Thymus (tissue), 11 donors: Measurements from ENCODE around the gene PPP1R26. TPM values are rescaled to one million over a fixed set of nuclear protein-coding genes. Genes with fewer than 3 reads are reported as not detected.

Experiments used
- DNase-seq, 9 donors: peaks; one replicate each; pipeline ENCODE4 v3.0.0-alpha.2; 2013; ENCODE audit warnings: low spot score in 9 of 9, low read depth in 6 of 9, missing footprints in 1 of 9
- H3K27ac ChIP-seq, 2 donors: one replicate each; pipeline ENCODE4 v1.5.1; 2013; ENCODE audit warnings: control low read depth in 1 of 2, low read depth in 1 of 2, low read length in 1 of 2, mild to moderate bottlenecking in 1 of 2, moderate library complexity in 1 of 2
- H3K27me3 ChIP-seq, 2 donors: one replicate each; pipeline ENCODE4 v1.5.1; 2013; ENCODE audit warnings: low read length in 1 of 2; ENCODE audit not compliant: control insufficient read depth in 2 of 2, insufficient read depth in 1 of 2
- H3K36me3 ChIP-seq, 2 donors: one replicate each; pipeline ENCODE4 v1.5.1; 2013; ENCODE audit warnings: low read length in 1 of 2, mild to moderate bottlenecking in 1 of 2, moderate library complexity in 1 of 2; ENCODE audit not compliant: control insufficient read depth in 2 of 2, insufficient read depth in 2 of 2
- H3K4me1 ChIP-seq, 2 donors: one replicate each; pipeline ENCODE4 v1.5.1; 2013; ENCODE audit warnings: low read length in 2 of 2; ENCODE audit not compliant: control insufficient read depth in 2 of 2, insufficient read depth in 2 of 2
- H3K4me3 ChIP-seq, 2 donors: one replicate each; pipeline ENCODE4 v1.5.1; 2013; ENCODE audit warnings: low read length in 2 of 2, control low read depth in 1 of 2, mild to moderate bottlenecking in 1 of 2
- H3K9me3 ChIP-seq, 2 donors: one replicate each; pipeline ENCODE4 v1.5.1; 2013; ENCODE audit warnings: low read length in 1 of 2, mild to moderate bottlenecking in 1 of 2; ENCODE audit not compliant: control insufficient read depth in 2 of 2, insufficient read depth in 1 of 2
- WGBS: extraction: QIAGEN DNeasy Blood & Tissue Kit; methylation state at CpG from one replicate; pipeline ENCODE4 v1.1.7; 2013; 5-methylcytosine and 5-hydroxymethylcytosine counted together
- polyA plus RNA-seq: library from polyadenylated mRNA; stranded (reverse); fragments of 200-250 nt; gene quantifications from one replicate; pipeline ENCODE4 v1.2.3, GENCODE V29; 2013
- total RNA-seq: library from RNA; stranded (reverse); fragments of 120-200 nt; gene quantifications from one replicate; pipeline ENCODE4 v1.2.4, GENCODE V29; 2013
- donor health status: healthy.

PPP1R26 gene
- total and polyA plus RNA-seq, 2 donors: 3.3 to 4.1 TPM

- H3K4me3 ChIP-seq: no peak overlapping the region
- H3K27me3 ChIP-seq: peaks cover 0 to 3% of the 10 kb centered on the region in 2 donors
- H3K36me3 ChIP-seq: no peaks in the 10 kb centered on the region
- H3K4me1 ChIP-seq: no peaks in the 10 kb centered on the region
- no peak for DNase-seq
- 65% methylated on average over 16 of the region's 16 CpGs for WGBS
- peaks cover 1 to 5% of the 10 kb centered on the region in 2 donors for H3K9me3 ChIP-seq
- H3K27ac ChIP-seq: no peak overlapping the region
Measured at GRCh38 chr9:135522137-135522877, 42.7 kb downstream of the PPP1R26 start.

GRCh38 chr9:135522931-135523330 lies 43.3 kb downstream of the PPP1R26 start:
- no peak overlapping the region for H3K4me3 ChIP-seq
- H3K27me3 ChIP-seq: no peaks in the 10 kb centered on the region
- H3K36me3 ChIP-seq: no peaks in the 10 kb centered on the region
- no peak for DNase-seq
- H3K27ac ChIP-seq: no peak overlapping the region
- WGBS: 80% methylated on average over 17 of the region's 17 CpGs
- no peaks in the 10 kb centered on the region for H3K4me1 ChIP-seq
- H3K9me3 ChIP-seq: peaks cover 1 to 9% of the 10 kb centered on the region in 2 donors

- Histone ChIP-seq H3K36me3 (no peaks in the 10 kb centered on the region), H3K4me3 (no peak overlapping the region), H3K27me3 (no peaks in the 10 kb centered on the region), H3K4me1 (no peaks in the 10 kb centered on the region), H3K9me3 (peaks cover 3 to 9% of the 10 kb centered on the region in 2 donors), H3K27ac (no peak overlapping the region)
- WGBS: 92% methylated on average over 21 of the region's 21 CpGs
- DNase-seq: no peak
Measured at GRCh38 chr9:135523521-135524129, 44.0 kb downstream of the PPP1R26 start.

DNA sequence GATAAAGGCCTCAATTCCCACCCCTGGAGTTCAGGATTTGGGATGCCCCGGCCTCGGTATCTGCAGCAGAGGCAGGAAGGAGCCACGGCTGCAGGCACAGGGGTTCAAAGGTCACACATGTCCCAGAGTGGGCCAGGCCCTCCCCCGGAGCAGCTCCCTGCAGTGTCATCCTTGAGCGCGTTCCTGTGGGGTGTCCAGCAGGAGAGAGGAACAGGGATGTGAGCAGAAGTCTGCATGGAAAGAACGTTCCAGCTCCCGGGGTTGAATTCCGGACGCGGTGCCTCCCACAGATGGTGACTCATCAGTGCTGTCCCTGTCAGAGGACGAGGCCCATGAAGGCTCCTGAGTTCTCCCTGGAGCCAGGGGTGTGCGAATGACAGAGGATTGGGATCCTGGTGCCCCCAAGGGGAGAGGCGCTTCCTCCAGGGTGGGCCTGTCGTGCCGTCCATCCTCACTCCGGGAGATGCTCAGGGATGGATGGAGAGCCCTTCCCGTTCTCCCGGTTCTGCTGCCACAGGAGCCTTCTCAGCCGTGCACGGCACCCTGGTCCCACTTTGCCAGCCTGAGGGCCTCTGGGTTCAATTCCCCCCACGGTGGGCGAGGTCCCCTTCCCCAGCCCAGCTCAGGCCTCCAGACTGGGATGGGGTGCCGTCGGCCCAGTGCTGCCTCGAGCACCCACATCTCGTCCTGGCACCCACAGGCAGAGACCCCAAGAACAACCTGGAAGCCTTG lies 44.7 kb downstream of the PPP1R26 start:
- H3K27ac ChIP-seq: no peak overlapping the region
- no peak for DNase-seq
- no peaks in the 10 kb centered on the region for H3K27me3 ChIP-seq

DNA sequence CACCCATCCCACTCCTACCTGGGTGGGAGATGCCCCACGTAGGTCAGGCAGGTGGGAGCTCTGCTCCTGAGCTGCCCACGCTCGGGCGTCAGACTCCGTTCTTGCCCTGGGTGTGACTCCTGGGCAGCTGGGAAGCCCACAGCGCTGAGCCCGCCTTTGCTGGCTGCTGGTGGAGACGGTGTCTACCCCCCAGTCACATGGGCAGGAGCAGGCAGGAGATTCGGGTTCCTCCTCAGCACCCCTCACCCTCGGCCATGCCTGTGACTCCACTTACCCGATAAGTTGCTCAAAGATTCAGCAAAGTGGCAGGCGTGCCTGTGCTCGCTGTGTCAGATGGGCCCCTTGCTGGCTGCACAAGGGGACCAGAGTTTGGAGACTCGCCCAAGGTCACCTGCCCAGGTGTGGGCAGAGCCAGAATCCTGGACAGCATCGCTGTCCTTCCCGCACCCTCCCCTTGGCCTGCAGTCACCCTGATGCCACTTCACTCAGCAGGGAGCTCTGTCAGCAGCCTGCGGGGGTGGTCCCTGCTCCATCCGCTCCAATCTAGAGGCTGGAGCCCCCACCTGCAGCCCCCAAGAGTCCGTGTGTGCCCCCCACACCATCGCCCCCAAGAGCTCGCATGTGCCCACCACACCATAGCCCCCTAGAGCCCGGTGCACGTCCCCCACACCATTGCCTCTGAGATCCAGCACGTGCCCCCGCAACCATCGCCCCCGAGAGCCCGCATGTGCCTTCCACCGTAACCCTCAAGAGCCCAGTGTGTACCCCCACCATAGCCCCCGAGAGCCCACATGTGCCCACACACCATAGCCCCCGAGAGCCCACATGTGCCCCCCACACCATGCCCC lies 45.9 kb downstream of the PPP1R26 start:
- WGBS: 88% methylated on average over 31 of the region's 31 CpGs
- no peaks in the 10 kb centered on the region for H3K27me3 ChIP-seq

More for the DNA sequence above, 44.7 kb downstream of the PPP1R26 start:
- H3K36me3 ChIP-seq: no peaks in the 10 kb centered on the region
- no peaks in the 10 kb centered on the region for H3K4me1 ChIP-seq
- H3K9me3 ChIP-seq: peaks cover 3 to 9% of the 10 kb centered on the region in 2 donors
- no peak overlapping the region for H3K4me3 ChIP-seq
- 91% methylated on average over 27 of the region's 27 CpGs for WGBS

GRCh38 chr9:135526089-135526729 lies 46.6 kb downstream of the PPP1R26 start:
- Histone ChIP-seq H3K9me3 (peaks cover 3 to 9% of the 10 kb centered on the region in 2 donors), H3K36me3 (no peaks in the 10 kb centered on the region), H3K27me3 (no peaks in the 10 kb centered on the region), H3K27ac (no peak overlapping the region), H3K4me3 (no peak overlapping the region), H3K4me1 (no peaks in the 10 kb centered on the region)
- no peak for DNase-seq
- 84% methylated on average over 11 of the region's 11 CpGs for WGBS

More for the DNA sequence above, 45.9 kb downstream of the PPP1R26 start:
- no peak for DNase-seq
- H3K9me3 ChIP-seq: peaks cover 3 to 9% of the 10 kb centered on the region in 2 donors
- H3K27ac ChIP-seq: no peak overlapping the region
- no peaks in the 10 kb centered on the region for H3K4me1 ChIP-seq
- no peak overlapping the region for H3K4me3 ChIP-seq
- H3K36me3 ChIP-seq: no peaks in the 10 kb centered on the region

- H3K9me3 ChIP-seq: peaks cover 3 to 9% of the 10 kb centered on the region in 2 donors
- H3K27me3 ChIP-seq: no peaks in the 10 kb centered on the region
- WGBS: 78% methylated on average over 30 of the region's 30 CpGs
- no peaks in the 10 kb centered on the region for H3K4me1 ChIP-seq
- H3K27ac ChIP-seq: no peak overlapping the region
- H3K4me3 ChIP-seq: no peak overlapping the region
- no peaks in the 10 kb centered on the region for H3K36me3 ChIP-seq
- no peak for DNase-seq
Measured at GRCh38 chr9:135526730-135527571, 47.4 kb downstream of the PPP1R26 start.
